ENCODE measurements around the gene FAM20C. TPM values are rescaled to one million over a fixed set of nuclear protein-coding genes. Genes with fewer than 3 reads are reported as not detected.

Gene FAM20C
- total and polyA plus RNA-seq, 2 donors (not counting 3 experiments of a cell fraction or from before 2014, with no cell fraction given): 14.2 to 34.5 TPM

GRCh38 chr7:307970-308369 is 115.6 kb downstream of the FAM20C start:
- Histone ChIP-seq H3K4me3 (replicated peaks in 1 of 3; ENCODE audit: insufficient read depth in 1 of 3, low read depth in 1 of 3, low read length in 3 of 3) (no peak overlapping the region), H3K9ac (replicated peaks; ENCODE audit: extremely low read depth, insufficient read depth, low read length) (no peak overlapping the region), H2AFZ (ENCODE audit: low read depth, low read length) (no peak overlapping the region), H3K4me2 (ENCODE audit: insufficient read depth, low read length) (no peak overlapping the region), H3K79me2 (ENCODE audit: control insufficient read depth, insufficient read depth, low read length) (no peaks in the 10 kb centered on the region), H3K4me1 (ENCODE audit: control insufficient read depth, extremely low read depth, insufficient read depth, low read length) (no peaks in the 10 kb centered on the region), H3K27ac (ENCODE audit: insufficient read depth, low read depth, low read length) (no peak overlapping the region), H3K9me3 (replicated peaks; ENCODE audit: control insufficient read depth, insufficient read depth, low read length) (no peaks in the 10 kb centered on the region), H3K36me3 (ENCODE audit: control insufficient read depth in 2 of 2, extremely low read depth in 1 of 2, insufficient read depth in 2 of 2, low read length in 2 of 2) (no peaks in the 10 kb centered on the region), H3K9me1 (replicated peaks; ENCODE audit: control insufficient read depth, extremely low read depth, insufficient read depth, low read length) (no peaks in the 10 kb centered on the region), H4K20me1 (replicated peaks; ENCODE audit: control insufficient read depth, extremely low read depth, insufficient read depth, low read length) (no peaks in the 10 kb centered on the region), H3K27me3 (ENCODE audit: control insufficient read depth in 2 of 2, insufficient read depth in 2 of 2, low read length in 2 of 2) (peaks cover 5 to 13% of the 10 kb centered on the region in 2 experiments)
- intact Hi-C loops (cut with micrococcal nuclease) (no loop called here), dilution Hi-C loops (cut with MboI; ENCODE audit: extremely low pct_ligation_motif_present, low sequenced_read_pairs) (no loop called here)
- CTCF ChIA-PET: interaction anchor here (0.8 to 1.3 kb wide), 2 partner anchors 8 to 528 kb away, joined by 3 to 4 read pairs; no protein-coding TSS in a partner anchor
- FAIRE-seq (no peak), DNase-seq (ENCODE audit: low read depth, low spot score) (no peak)
- BruUV-seq (replicated peaks): no TSS peak
- TF ChIP-seq MYC (IDR thresholded peaks at IDR 0.05; ENCODE audit: low read depth, low read length) (no peak), POLR2AphosphoS5 (IDR thresholded peaks at IDR 0.05; ENCODE audit: insufficient read depth, low read depth, low read length) (no peak), MAX (IDR thresholded peaks at IDR 0.05; ENCODE audit: insufficient read depth, insufficient read length) (no peak)
- TF ChIP-seq, protein P1, sequence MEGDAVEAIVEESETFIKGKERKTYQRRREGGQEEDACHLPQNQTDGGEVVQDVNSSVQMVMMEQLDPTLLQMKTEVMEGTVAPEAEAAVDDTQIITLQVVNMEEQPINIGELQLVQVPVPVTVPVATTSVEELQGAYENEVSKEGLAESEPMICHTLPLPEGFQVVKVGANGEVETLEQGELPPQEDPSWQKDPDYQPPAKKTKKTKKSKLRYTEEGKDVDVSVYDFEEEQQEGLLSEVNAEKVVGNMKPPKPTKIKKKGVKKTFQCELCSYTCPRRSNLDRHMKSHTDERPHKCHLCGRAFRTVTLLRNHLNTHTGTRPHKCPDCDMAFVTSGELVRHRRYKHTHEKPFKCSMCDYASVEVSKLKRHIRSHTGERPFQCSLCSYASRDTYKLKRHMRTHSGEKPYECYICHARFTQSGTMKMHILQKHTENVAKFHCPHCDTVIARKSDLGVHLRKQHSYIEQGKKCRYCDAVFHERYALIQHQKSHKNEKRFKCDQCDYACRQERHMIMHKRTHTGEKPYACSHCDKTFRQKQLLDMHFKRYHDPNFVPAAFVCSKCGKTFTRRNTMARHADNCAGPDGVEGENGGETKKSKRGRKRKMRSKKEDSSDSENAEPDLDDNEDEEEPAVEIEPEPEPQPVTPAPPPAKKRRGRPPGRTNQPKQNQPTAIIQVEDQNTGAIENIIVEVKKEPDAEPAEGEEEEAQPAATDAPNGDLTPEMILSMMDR (IDR thresholded peaks at IDR 0.05; ENCODE audit: extremely low read depth in 1 of 2, insufficient read depth in 1 of 2, low read depth in 1 of 2, low read length in 2 of 2): no peak
- POLR2A ChIA-PET: no interaction called here

DNA sequence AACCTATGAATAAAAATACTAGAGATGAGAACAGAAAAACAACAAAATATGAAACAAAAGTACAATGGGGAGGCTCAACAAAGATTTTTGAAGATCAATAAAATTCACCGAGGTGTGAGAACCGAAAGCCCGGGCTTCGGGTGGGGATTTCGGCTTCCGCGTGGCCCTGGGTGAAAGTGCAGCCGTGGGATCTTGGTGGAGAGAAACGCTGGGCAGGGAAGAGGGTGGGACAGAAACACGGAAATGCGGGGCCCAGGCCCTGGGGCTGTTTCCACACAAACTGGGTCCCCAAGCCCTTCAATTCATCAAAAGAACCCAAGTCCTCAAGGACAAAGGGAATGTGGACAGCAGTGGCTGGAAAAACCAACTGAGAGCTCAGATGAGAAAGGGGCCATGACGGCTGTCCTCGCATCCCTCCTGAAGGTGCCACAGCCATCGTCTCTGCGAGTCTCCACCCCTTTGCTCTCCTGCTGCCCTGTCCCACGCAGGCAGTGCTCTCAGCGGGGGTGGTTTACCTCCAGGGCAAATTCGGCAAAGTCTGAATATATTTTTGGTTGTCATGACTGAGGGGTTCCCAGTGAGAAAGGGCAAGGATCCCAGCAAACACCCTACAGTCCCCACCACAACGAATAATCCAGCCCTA is 117.3 kb downstream of the FAM20C start:
- H3K4me1 ChIP-seq (ENCODE audit: control insufficient read depth, extremely low read depth, insufficient read depth, low read length): no peaks in the 10 kb centered on the region
- dilution Hi-C loops (cut with MboI; ENCODE audit: extremely low pct_ligation_motif_present, low sequenced_read_pairs): no loop called here
- BruUV-seq (replicated peaks): no TSS peak
- FAIRE-seq: no peak
- TF ChIP-seq MYC (IDR thresholded peaks at IDR 0.05; ENCODE audit: low read depth, low read length) (no peak), FOS (IDR thresholded peaks at IDR 0.05; ENCODE audit: borderline replicate concordance, insufficient read depth, low read length) (no peak)
- H3K9ac ChIP-seq (replicated peaks; ENCODE audit: extremely low read depth, insufficient read depth, low read length): no peak overlapping the region
- no peak overlapping the region for H2AFZ ChIP-seq (ENCODE audit: low read depth, low read length)
- intact Hi-C loops (cut with micrococcal nuclease): no loop called here
- H3K4me3 ChIP-seq (replicated peaks in 1 of 3; ENCODE audit: insufficient read depth in 1 of 3, low read depth in 1 of 3, low read length in 3 of 3): no peak overlapping the region
- CTCF ChIA-PET: no interaction called here
- no peak overlapping the region for H3K4me2 ChIP-seq (ENCODE audit: insufficient read depth, low read length)
- POLR2A ChIA-PET: no interaction called here
- H3K36me3 ChIP-seq (ENCODE audit: control insufficient read depth in 2 of 2, extremely low read depth in 1 of 2, insufficient read depth in 2 of 2, low read length in 2 of 2): no peaks in the 10 kb centered on the region
- H3K9me1 ChIP-seq (replicated peaks; ENCODE audit: control insufficient read depth, extremely low read depth, insufficient read depth, low read length): no peaks in the 10 kb centered on the region
- H3K27me3 ChIP-seq (ENCODE audit: control insufficient read depth in 2 of 2, insufficient read depth in 2 of 2, low read length in 2 of 2): peaks cover 5 to 29% of the 10 kb centered on the region in 2 experiments
- DNase-seq (ENCODE audit: low read depth, low spot score): no peak
- H4K20me1 ChIP-seq (replicated peaks; ENCODE audit: control insufficient read depth, extremely low read depth, insufficient read depth, low read length): no peaks in the 10 kb centered on the region
- H3K27ac ChIP-seq (ENCODE audit: insufficient read depth, low read depth, low read length): no peak overlapping the region
- H3K79me2 ChIP-seq (ENCODE audit: control insufficient read depth, insufficient read depth, low read length): no peaks in the 10 kb centered on the region
- H3K9me3 ChIP-seq (replicated peaks; ENCODE audit: control insufficient read depth, insufficient read depth, low read length): no peaks in the 10 kb centered on the region

Other genes starting within 250 kb of the FAM20C start
- not detected in 2 replicates for gene FOXL3, start 97.6 kb downstream of the FAM20C start, total RNA-seq
- gene FOXL3, start 97.6 kb downstream of the FAM20C start, polyA plus RNA-seq: not detected in 2 replicates